ENCODE data around the gene BTBD2. TPM values are rescaled to one million over a fixed set of nuclear protein-coding genes. Genes with fewer than 3 reads are reported as not detected.

BTBD2 gene
- polyA plus RNA-seq, 3 donors: 2.8 to 36.0 (median 3.3) TPM

GRCh38 chr19:1997353-1998233 lies 17.9 kb downstream of the BTBD2 start:
- H3K9me3 Mint-ChIP-seq: peaks cover 0 to 5% (median 0%) of the 10 kb centered on the region in 7 donors

More at GRCh38 chr19:1997353-1998233, 17.9 kb downstream of the BTBD2 start:
- Mint-ChIP-seq H3K27ac (peak overlapping the region in 1 of 7 donors; percentile 20), H3K27me3 (ENCODE audit: low read depth in 3 of 3) (no peaks in the 10 kb centered on the region), H3K4me1 (peaks cover 4% of the 10 kb centered on the region), H3K4me3 (no peak overlapping the region), H3K36me3 (peaks cover 36 to 63% of the 10 kb centered on the region in 2 donors)
- Histone ChIP-seq H3K27ac (ENCODE audit: low read depth in 1 of 2, low read length in 2 of 2) (no peak overlapping the region), H3K9me3 (replicated peaks in 1 of 2; ENCODE audit: control insufficient read depth in 1 of 2, insufficient read depth in 1 of 2, low read length in 2 of 2) (no peaks in the 10 kb centered on the region), H3K36me3 (replicated peaks in 1 of 2; ENCODE audit: control insufficient read depth in 1 of 2, insufficient read depth in 2 of 2, low read length in 2 of 2) (peaks cover 20 to 28% of the 10 kb centered on the region in 2 donors), H3K79me2 (ENCODE audit: insufficient read depth, low read length) (no peaks in the 10 kb centered on the region), H3K4me3 (replicated peaks in 1 of 3; ENCODE audit: low read depth in 2 of 3, low read length in 3 of 3) (no peak overlapping the region), H4K20me1 (ENCODE audit: insufficient read depth, low read length) (peaks cover 8% of the 10 kb centered on the region), H3K9ac (ENCODE audit: insufficient read depth, low read length, poor library complexity, severe bottlenecking) (no peak overlapping the region), H2AFZ (ENCODE audit: insufficient read depth, low read depth, low read length, poor library complexity, severe bottlenecking) (no peak overlapping the region), H3K27me3 (ENCODE audit: control insufficient read depth in 2 of 2, insufficient read depth in 2 of 2, low read length in 2 of 2) (no peaks in the 10 kb centered on the region), H3K4me1 (ENCODE audit: control insufficient read depth in 1 of 2, insufficient read depth in 2 of 2, low read length in 2 of 2) (no peaks in the 10 kb centered on the region), H3K4me2 (replicated peaks; ENCODE audit: extremely low read depth, low read length, poor library complexity, severe bottlenecking) (no peak overlapping the region)
- DNase-seq: no peak
- TF ChIP-seq CTCF (IDR thresholded peaks at IDR 0.05): no peak
- 95% methylated on average over 25 of the region's 31 CpGs for WGBS (ENCODE audit: insufficient coverage)
- intact Hi-C loops (cut with micrococcal nuclease): no loop called here
